DMS114 treated with DMSO at 0.1 percent for 48 hours (cell line): Measurements from ENCODE around the gene CDX1.

Experiments
- DNase-seq: peaks from one replicate; lab custom pipeline; 2025; ENCODE audit not compliant: unreplicated experiment; lab: John Stamatoyannopoulos, UW

CDX1 gene

GRCh38 chr5:150161242-150162141, 5.1 kb upstream of the CDX1 start:
- DNase-seq, result peak; percentile 77

DNA sequence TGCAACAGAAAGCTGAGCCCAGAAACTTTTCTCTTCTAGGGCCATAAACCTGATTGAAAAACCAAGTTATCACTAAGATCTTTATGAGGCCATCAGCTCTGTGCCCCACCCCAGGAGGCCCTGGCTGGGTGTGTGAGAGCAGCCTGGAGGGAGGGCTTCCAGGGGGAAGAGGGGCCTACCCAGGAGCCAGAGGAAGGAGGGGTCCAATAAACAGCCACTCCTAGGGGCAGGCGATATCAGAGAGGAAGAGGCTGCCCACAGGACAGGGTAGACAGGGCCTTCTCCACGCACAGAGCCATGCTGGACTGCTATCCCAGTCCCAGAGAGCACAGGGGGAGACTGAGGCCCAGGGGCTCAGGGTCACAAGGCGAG, 4.5 kb upstream of the CDX1 start:
- no peak for DNase-seq

DNA sequence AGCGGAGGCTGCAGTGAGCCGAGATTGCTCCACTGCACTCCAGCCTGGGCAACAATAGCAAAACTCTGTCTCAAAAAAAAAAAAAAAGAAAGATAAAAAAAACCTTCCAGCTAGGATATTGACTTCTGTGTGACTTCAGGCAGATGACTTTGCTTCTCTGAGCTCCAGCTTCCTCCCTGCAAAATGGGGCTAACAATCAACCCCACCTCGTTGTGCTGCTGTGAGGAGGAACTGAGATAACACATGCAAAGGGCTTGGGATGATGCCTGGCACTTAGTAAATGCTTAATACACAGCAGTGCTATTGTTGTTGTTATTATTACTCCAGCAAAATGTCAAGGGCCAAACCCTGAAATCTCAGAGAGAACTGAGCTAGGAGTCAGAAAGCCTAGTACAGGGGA, 3.5 kb upstream of the CDX1 start:
- DNase-seq, result no peak

- DNase-seq, result no peak
These were observed 3.0 kb upstream of the CDX1 start for GRCh38 chr5:150163547-150164059.

DNA sequence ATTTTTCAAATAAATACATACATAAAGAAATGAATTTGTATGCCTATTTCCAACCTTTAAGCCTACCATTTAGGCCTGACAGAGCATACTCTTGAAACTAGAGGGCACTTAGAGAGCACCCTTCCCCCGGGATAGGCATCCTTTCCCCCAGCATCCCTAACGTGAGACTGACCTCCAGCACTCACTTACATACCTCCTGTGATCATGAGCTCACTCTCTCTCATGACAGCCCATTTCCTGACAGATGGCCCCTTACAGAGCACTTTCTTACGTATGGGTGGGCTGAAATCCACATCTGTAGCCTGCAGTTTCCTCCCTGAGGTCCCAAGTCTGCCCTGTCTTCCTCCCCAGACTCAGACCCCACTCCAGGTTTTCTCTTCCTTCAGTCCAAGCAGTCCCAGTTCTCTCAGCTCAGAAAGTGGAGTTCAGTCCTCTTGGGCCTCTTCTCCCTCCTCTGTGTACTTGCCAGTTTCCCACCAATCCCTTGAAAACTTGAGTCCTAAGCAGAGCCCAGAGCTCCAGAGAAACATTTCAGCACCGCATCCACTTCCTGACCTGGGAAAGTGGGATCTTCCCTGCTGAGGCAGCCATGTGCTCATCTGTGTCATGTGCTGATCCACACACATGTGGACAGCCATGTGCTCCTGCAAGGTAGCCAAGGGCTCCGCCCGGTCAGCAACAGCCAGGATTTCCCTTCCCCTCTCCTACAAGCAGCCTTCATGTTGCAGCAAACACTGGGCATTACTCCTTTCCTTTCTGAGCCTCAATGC, 2.2 kb upstream of the CDX1 start:
- no peak for DNase-seq

- no peak for DNase-seq
These were observed 435 bp upstream of the CDX1 start for GRCh38 chr5:150166037-150166649.

DNA sequence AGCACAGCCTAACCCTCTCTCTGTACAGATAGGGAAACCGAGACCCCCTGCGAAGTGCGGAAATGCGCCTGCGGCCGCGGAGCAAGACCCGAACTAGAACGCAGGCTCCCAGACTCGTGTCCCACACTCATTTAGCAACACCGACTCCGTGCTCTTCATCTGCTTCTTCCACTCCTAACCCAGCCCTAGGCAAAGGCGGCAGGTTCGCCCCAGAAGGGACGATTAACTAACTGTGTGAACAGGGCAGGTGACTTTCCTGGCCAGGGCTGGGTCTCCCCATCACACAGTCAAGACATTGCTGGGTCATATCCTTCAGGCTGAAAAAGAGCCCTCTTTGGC, 903 bp downstream of the CDX1 start:
- DNase-seq, result no peak

DNA sequence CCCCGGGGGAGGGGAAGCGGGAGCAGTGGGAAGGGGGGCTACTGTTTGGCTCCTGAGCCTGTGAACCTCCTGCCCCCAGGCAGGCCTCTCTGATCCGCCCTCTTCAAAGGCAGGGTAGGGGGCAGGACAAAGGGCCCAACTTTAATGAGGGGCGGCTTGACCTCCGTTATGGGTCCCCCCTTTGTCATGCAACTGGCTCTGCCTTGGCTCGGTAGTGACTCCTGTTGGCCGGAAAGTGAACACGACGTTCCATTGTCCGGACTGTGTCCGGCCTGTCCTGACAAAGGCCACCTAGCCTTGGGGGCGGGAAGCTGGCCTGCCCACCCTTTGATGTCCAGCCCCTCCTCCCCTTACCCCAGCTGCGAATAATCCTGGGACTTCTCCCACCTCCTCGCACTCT, 1.3 kb downstream of the CDX1 start:
- no peak for DNase-seq

- no peak for DNase-seq
These were observed 2.3 kb downstream of the CDX1 start for GRCh38 chr5:150168864-150169263.

DNA sequence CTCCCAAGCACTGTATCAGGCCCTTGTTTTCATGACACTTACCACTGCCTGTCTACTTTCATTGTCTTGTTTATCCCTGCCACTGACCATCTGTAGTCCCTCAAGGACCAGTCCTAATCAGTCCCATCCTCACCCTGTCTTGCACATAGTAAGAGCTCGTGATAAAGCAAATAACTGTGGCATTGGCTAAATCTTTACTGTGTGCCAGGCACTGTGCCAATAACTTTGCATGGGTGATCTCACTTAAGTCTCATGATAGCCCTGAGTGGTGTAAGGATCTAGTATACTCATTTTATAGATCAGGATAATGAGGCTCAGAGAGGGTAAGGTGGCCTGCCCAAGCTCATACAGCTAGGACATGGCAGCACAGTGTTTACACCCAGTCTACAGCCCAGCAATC, 5.6 kb downstream of the CDX1 start:
- DNase-seq, result no peak

DNA sequence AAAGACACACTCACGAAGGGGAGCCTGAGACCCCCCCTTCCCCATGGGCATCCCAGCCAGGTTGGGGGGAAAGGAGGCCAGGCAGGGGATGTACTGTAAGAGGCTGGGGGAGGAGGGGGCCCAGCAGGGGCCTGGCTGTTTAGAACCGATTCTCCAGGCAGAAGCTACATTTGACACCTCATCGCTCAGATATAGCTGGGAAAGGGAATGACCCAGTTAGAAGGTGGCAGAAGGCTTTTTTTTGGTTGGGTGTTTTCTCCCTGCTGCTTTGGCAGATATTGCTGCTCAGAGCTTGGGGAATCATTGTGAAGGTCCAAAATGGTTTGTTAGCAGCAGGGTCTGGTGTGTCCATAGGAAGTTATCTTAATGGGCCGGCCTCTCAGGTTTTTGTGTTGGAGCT, 6.0 kb downstream of the CDX1 start:
- no peak for DNase-seq

- no peak for DNase-seq
These were observed 6.6 kb downstream of the CDX1 start for GRCh38 chr5:150173161-150173560.

- DNase-seq, result no peak
These were observed 7.7 kb downstream of the CDX1 start for GRCh38 chr5:150174285-150174684.

DNA sequence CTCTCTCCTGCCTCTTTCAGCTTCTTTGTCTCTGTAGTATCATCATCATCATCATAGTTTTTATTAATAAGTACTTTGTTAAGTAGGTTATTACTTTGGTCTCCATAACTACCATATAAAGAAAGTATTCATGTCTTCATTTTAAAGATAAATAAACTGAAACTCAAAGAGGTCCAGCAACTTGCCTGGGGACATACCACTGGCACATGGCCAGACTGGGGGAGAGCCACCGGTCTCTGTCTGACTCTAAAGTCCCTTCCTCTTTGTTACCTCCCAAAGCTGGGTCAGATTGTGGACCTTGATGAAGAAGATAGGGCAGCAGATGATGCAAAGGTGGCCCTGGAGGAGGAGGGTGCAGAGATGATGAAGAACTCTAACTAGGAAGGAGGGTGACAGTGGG, 8.5 kb downstream of the CDX1 start:
- DNase-seq, result no peak

DNA sequence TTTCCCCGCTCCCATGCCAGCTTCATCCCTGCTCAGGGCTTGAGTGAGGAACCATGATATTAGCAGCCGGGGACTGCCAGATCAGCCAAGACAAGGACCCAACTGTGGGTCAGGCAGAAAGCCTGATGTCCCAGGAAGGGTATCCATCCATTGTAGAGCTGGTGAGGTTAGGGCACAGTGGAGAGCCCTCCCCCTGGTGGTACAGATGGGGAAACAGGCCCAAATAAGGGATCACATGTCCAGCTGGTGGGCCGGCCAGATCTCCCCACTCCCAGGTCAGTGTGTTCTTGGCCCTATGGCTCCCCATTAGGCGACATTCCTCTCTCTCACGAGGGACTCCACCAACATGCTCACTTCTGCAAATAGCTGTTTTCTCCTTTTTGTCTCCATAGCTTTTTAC, 9.0 kb downstream of the CDX1 start:
- no peak for DNase-seq

- no peak for DNase-seq
These were observed 10.3 kb downstream of the CDX1 start for GRCh38 chr5:150176745-150177477.

DNA sequence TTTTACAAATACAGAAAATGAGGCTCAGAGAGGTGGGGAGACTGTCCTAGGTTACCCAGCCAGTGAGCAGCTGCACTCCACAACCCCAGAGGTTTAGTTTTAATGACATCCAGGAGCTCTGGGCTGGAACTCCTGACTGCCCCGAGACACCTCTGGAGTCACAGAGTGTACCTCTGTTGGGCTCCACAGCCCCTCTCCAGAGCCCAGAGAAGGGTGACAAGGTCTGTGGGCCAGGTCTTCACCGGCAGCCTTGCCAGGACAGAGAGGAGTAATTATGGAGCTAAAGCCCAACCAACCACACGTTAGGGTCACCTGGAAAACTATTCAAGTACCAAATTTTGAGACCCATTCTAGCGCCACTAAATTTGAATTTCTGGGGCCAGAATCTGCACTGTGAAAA, 11.1 kb downstream of the CDX1 start:
- DNase-seq, result no peak

DNA sequence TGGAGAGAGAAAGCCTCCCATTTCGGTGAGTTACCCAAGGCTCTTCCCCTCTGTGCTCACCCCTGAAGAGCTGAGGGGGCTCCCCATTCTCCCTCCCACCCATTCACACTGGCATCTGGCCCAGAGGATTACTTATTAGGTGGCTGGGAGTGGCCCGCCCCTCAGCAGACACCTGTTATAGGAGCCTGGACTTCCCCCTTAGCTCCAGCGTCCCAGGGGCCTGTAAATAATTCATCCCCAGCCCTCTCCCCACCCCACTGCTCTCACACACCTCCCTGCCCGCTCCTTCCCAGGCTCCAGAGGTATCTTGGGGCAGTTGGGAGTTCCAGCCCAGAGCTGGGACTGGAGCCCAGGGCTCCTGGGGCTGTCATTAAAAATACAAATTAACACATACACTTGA, 11.7 kb downstream of the CDX1 start:
- no peak for DNase-seq

DNA sequence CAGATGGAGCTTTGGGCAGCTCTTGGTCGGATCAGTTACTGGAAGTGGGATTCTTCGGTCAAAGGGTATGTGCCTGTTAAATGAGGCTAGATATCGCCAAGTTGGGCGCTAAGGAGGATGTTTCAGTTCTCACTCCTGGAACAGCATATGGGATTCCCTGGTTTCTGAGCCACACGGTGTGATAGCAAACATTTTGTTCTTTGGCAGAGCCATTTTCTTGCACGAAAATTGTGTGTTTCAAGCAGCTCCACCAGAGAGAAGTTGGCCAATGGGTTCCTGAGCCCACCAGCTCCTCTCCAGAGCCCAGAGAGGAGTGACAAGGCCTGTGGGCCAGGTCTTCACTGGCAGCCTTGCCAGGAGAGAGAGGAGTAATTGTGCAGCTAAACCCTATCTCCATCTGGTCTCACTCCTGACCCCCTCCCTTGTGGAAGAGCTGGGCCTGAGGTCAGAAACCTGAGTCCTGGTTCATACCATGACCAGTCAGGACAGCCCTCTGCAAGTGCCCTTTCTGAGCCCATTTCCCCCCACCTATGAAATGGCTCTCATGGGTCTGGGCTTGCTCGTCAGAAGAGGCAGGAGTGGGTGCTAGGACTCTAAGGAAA, 12.5 kb downstream of the CDX1 start:
- DNase-seq, result no peak

DNA sequence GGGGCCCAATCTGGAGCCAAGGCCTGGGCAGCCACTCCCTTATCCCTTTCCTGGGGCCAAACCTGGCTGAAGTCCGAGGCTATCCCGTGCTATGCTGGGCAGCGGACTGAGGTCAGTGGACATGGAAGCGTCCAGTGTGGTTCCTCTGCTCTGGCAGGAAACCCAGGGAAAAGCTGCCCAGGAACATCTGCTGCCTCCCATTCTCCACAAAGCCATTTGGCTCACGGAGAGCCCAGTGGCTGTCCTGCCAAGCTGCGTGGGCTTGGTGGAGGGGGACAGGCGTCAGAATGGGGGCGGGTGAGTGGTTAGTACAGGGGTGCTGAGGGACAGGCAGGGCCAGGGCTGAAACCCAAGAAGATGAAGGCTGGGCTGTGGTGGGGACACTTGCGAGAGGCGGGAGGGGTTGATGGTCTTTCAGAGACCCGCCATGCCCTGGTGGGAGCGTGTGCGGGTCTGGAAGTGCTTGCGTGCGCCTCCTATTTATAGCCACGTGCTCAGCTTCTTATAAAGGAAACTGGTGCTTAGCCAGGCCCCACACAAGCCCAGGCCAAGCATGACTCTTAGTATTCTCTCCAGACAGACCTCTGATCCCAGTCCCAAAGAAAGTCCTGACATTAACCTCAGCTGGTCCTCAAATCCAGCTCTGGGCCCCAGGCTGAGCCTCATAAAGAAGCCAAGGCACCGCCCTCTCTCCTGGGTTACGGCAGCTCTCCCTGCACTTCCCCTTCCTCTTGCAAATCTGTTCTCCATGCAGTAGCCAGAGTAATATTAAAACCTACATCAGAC, 13.9 kb downstream of the CDX1 start:
- DNase-seq, result no peak
